Neutrophil (primary cell): ENCODE measurements around the gene TTLL7.

Experiments used
- H3K27ac ChIP-seq: fragments of 200-600 bp; sonication (generic); 2 replicates; pipeline ENCODE4 v1.5.1; 2016; ENCODE audit warnings: mild to moderate bottlenecking, moderate library complexity
- H3K27me3 ChIP-seq: fragments of 200-600 bp; sonication (generic); 2 replicates; pipeline ENCODE4 v1.6.0; 2016; ENCODE audit warnings: mild to moderate bottlenecking
- H3K36me3 ChIP-seq: fragments of 200-600 bp; sonication (generic); 2 replicates; pipeline ENCODE4 v1.5.1; 2017
- H3K4me1 ChIP-seq, 2 experiments: fragments of 200-600 bp in 1 of 2; sonication (generic) in 1 of 2; 1 replicate in 1 of 2; 2 replicates in 1 of 2; pipeline versions ENCODE4 v1.5.1 to v1.6.1; 2013 to 2016; ENCODE audit warnings: low read depth in 1 of 2, low read length in 1 of 2, mild to moderate bottlenecking in 1 of 2, moderate library complexity in 1 of 2; ENCODE audit not compliant: control insufficient read depth in 1 of 2, insufficient read depth in 1 of 2
- H3K4me3 ChIP-seq, 2 experiments: fragments of 200-600 bp in 1 of 2; sonication (generic) in 1 of 2; 1 replicate in 1 of 2; 2 replicates in 1 of 2; pipeline ENCODE4 v1.5.1; 2013 to 2016; ENCODE audit warnings: low read depth in 1 of 2, low read length in 1 of 2, mild to moderate bottlenecking in 1 of 2, moderate library complexity in 1 of 2
- H3K9me3 ChIP-seq: fragments of 200-600 bp; sonication (generic); 2 replicates; pipeline ENCODE4 v1.5.1; 2016
- CTCF ChIP-seq: fragments of 200-600 bp; sonication (generic); IDR thresholded peaks from 2 replicates; pipeline ENCODE4 v1.5.1; 2016; ENCODE audit warnings: antibody characterized with exemption

The TTLL7 gene

GRCh38 chr1:83900524-83900923 is 98.4 kb downstream of the TTLL7 start:
- no peaks in the 10 kb centered on the region for H3K4me1 ChIP-seq
- H3K36me3 ChIP-seq, result no peaks in the 10 kb centered on the region
- H3K9me3 ChIP-seq, result no peaks in the 10 kb centered on the region
- TF ChIP-seq CTCF, result no peak
- H3K27me3 ChIP-seq, result no peaks in the 10 kb centered on the region
- H3K4me3 ChIP-seq, result no peak overlapping the region
- H3K27ac ChIP-seq, result no peak overlapping the region

GRCh38 chr1:83897516-83897915 is 101.4 kb downstream of the TTLL7 start:
- H3K27ac ChIP-seq, result no peak overlapping the region
- no peaks in the 10 kb centered on the region for H3K4me1 ChIP-seq
- no peak for TF ChIP-seq CTCF
- H3K27me3 ChIP-seq, result no peaks in the 10 kb centered on the region
- no peaks in the 10 kb centered on the region for H3K9me3 ChIP-seq
- no peaks in the 10 kb centered on the region for H3K36me3 ChIP-seq
- H3K4me3 ChIP-seq, result no peak overlapping the region

GRCh38 chr1:83896299-83896698 is 102.6 kb downstream of the TTLL7 start:
- Histone ChIP-seq H3K36me3 (no peaks in the 10 kb centered on the region), H3K4me1 (no peaks in the 10 kb centered on the region), H3K27ac (no peak overlapping the region), H3K27me3 (no peaks in the 10 kb centered on the region), H3K4me3 (no peak overlapping the region), H3K9me3 (no peaks in the 10 kb centered on the region)
- TF ChIP-seq CTCF, result no peak

GRCh38 chr1:83889707-83890106 is 109.2 kb downstream of the TTLL7 start:
- no peak overlapping the region for H3K27ac ChIP-seq
- no peaks in the 10 kb centered on the region for H3K27me3 ChIP-seq
- no peaks in the 10 kb centered on the region for H3K36me3 ChIP-seq
- TF ChIP-seq CTCF, result no peak
- no peak overlapping the region for H3K4me3 ChIP-seq
- H3K4me1 ChIP-seq, result no peaks in the 10 kb centered on the region
- no peaks in the 10 kb centered on the region for H3K9me3 ChIP-seq

- Histone ChIP-seq H3K36me3 (no peaks in the 10 kb centered on the region), H3K9me3 (no peaks in the 10 kb centered on the region), H3K4me1 (no peaks in the 10 kb centered on the region), H3K27me3 (no peaks in the 10 kb centered on the region), H3K27ac (no peak overlapping the region), H3K4me3 (no peak overlapping the region)
- no peak for TF ChIP-seq CTCF
These were observed 111.4 kb downstream of the TTLL7 start for GRCh38 chr1:83887483-83887882.

- Histone ChIP-seq H3K4me3 (no peak overlapping the region), H3K27ac (no peak overlapping the region)
- no peak for TF ChIP-seq CTCF
These were observed 115.0 kb downstream of the TTLL7 start for GRCh38 chr1:83883979-83884378.

More at GRCh38 chr1:83883979-83884378, 115.0 kb downstream of the TTLL7 start:
- Histone ChIP-seq H3K4me1 (no peaks in the 10 kb centered on the region), H3K27me3 (no peaks in the 10 kb centered on the region), H3K36me3 (no peaks in the 10 kb centered on the region), H3K9me3 (no peaks in the 10 kb centered on the region)
